Retinal pigment epithelial cell (primary cell): ENCODE results near the gene KCNMB4.

ENCODE experiments used
- DNase-seq: peaks from one replicate; pipeline ENCODE4 v3.0.0-alpha.2; 2010; ENCODE audit warnings: low read depth
- H3K4me3 ChIP-seq: 2 replicates; pipeline ENCODE4 v1.5.1; 2011; ENCODE audit warnings: mild to moderate bottlenecking, low read length, control low read depth, moderate library complexity
- CTCF ChIP-seq: conservative IDR thresholded peaks from 2 replicates; pipeline ENCODE4 v1.5.1; 2011; ENCODE audit warnings: low read depth, low read length, control low read depth, inconsistent platforms

KCNMB4 gene

DNA sequence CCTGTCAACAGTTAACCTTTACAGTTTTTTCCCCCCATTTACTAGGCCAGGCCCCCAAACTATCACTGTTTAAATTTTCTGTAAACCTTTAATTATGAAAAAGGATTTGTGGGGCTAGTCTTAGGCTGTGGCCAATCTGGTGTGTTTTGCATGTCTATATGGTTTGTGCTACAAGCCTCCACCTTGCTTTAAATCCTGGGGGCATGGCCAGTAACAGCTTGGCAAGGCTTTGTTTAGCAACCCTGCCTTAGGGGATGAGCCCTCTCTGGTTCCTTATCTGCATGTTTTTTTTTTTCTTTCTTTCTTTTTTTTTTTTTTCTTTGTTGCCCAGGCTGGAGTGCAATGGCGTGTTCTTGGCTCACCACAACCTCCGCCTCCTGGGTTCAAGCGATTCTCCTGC, 102.7 kb downstream of the KCNMB4 start:
- H3K4me3 ChIP-seq, result no peak overlapping the region
- no peak for TF ChIP-seq CTCF
- no peak for DNase-seq

GRCh38 chr12:70469221-70469820, 103.2 kb downstream of the KCNMB4 start:
- no peak for DNase-seq
- no peak for TF ChIP-seq CTCF

DNA sequence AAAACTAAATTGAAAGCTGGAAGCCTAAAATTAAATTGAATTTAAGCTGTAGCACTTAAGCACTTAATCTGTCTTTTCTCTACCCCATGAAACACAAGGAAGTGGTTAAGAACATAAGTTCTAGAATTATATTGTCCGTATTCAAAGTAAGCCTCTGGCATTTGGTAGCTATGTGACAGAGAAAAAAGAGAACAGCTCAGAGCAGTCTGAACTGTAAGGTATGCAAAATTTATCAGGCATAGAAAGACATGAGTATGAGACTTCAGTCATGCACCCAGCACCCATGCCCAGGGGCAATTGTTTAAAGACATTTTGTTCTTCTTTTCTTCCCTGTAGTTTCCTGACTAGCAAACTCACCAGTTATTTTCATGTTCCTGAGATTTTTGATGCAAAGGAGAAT, 116.7 kb downstream of the KCNMB4 start:
- no peak for DNase-seq
- no peak for TF ChIP-seq CTCF
- H3K4me3 ChIP-seq, result no peak overlapping the region

More at GRCh38 chr12:70469221-70469820, 103.2 kb downstream of the KCNMB4 start:
- H3K4me3 ChIP-seq, result no peak overlapping the region
